Aorta (tissue), 5 donors: ENCODE data around the gene BORCS6. TPM values are rescaled to one million over a fixed set of nuclear protein-coding genes. Genes with fewer than 3 reads are reported as not detected.

Source experiments
- ATAC-seq: fragments of 200-7000 bp; cut with Tn5 transposase; one replicate; pipeline ENCODE4 v1.9.1; 2022; ENCODE audit warnings: moderate library complexity; ENCODE audit not compliant: low FRiP score
- DNase-seq, 2 donors: peaks; one replicate each; pipeline ENCODE4 v3.0.0-alpha.2; 2020
- H3K27ac ChIP-seq, 2 donors: one replicate each; pipeline ENCODE4 v1.5.1; 2013; ENCODE audit warnings: low read length in 2 of 2, mild to moderate bottlenecking in 2 of 2, moderate library complexity in 2 of 2, control low read depth in 1 of 2, inconsistent platforms in 1 of 2, low read depth in 1 of 2
- H3K27me3 ChIP-seq, 2 donors: one replicate each; pipeline ENCODE4 v1.6.1; 2013; ENCODE audit warnings: control low read depth in 1 of 2, low read length in 1 of 2, mild to moderate bottlenecking in 1 of 2, moderate library complexity in 1 of 2; ENCODE audit not compliant: insufficient read depth in 2 of 2, control insufficient read depth in 1 of 2
- H3K36me3 ChIP-seq, 2 donors: one replicate each; pipeline ENCODE4 v1.6.1; 2013; ENCODE audit warnings: control low read depth in 1 of 2, low read length in 1 of 2, mild to moderate bottlenecking in 1 of 2; ENCODE audit not compliant: insufficient read depth in 2 of 2, control insufficient read depth in 1 of 2
- H3K4me1 ChIP-seq, 2 donors: one replicate each; pipeline ENCODE4 v1.6.1; 2013; ENCODE audit warnings: low read length in 2 of 2, control low read depth in 1 of 2, mild to moderate bottlenecking in 1 of 2, moderate library complexity in 1 of 2; ENCODE audit not compliant: insufficient read depth in 2 of 2, control insufficient read depth in 1 of 2
- H3K4me3 ChIP-seq, 2 donors: one replicate each; pipeline ENCODE4 v1.5.1; 2013; ENCODE audit warnings: low read length in 2 of 2, control low read depth in 1 of 2, mild to moderate bottlenecking in 1 of 2
- H3K9me3 ChIP-seq: one replicate; pipeline ENCODE4 v1.6.1; 2013; ENCODE audit warnings: mild to moderate bottlenecking, low read length; ENCODE audit not compliant: control insufficient read depth
- WGBS, 2 donors: extraction: QIAGEN DNeasy Blood & Tissue Kit; methylation state at CpG; one replicate each; pipeline ENCODE4 v1.1.7; 2013; 5-methylcytosine and 5-hydroxymethylcytosine counted together
- intact Hi-C, 2 donors: fragments of 100-400 bp; cut with DNase I; formaldehyde crosslinking; loops; one replicate each; pipeline versions ENCODE4 v1.14.2 to v1.15.0; 2022
- polyA plus RNA-seq, 2 donors: library from polyadenylated mRNA; stranded (reverse); fragments of 200-250 nt; gene quantifications; one replicate each; pipeline ENCODE4 v1.2.3, GENCODE V29; 2013
- total RNA-seq, 2 donors: library from RNA; stranded (reverse); fragmentation: NEBNext Ultra II Directional; extraction: Animal tissue kit (Norgen Biotek cat#: 25700); gene quantifications; one replicate each; pipeline ENCODE4 v1.2.1, GENCODE V29; 2021
- donor health status: healthy with polysubstance abuse.
- donor health status: Bipolar disorder and iron deficiency.
- donor health status: DM: no; HTN: no; CAD: no.
- donor health status: DM: no; HTN: no; CAD: no.
- donor health status: DM: yes; HTN: yes; CAD: no.

BORCS6 gene
- total and polyA plus RNA-seq, 4 donors, result 5.2 to 9.4 (median 7.2) TPM

- no peaks in the 10 kb centered on the region for H3K36me3 ChIP-seq
- WGBS, 2 donors, result 42 to 44% methylated on average over 6 of the region's 6 CpGs
- no peaks in the 10 kb centered on the region for H3K27me3 ChIP-seq
- DNase-seq (no peak), ATAC-seq (no peak)
- no peaks in the 10 kb centered on the region for H3K4me1 ChIP-seq
- H3K9me3 ChIP-seq, result no peaks in the 10 kb centered on the region
- peak overlapping the region in 1 of 2 donors; percentile 2 for H3K27ac ChIP-seq
- intact Hi-C loops, result no loop called here
- H3K4me3 ChIP-seq, result no peak overlapping the region
Observed at GRCh38 chr17:8190506-8190905, 526 bp upstream of the BORCS6 start.

GRCh38 chr17:8189041-8189710, 804 bp downstream of the BORCS6 start:
- WGBS, 2 donors, result 3% methylated on average over 51 to 67 of the region's 67 CpGs
- ATAC-seq (no peak), DNase-seq (peak in 1 of 2 donors; percentile 62)
- H3K4me3 ChIP-seq, result peak overlapping the region; percentile 73 to 77
- peak overlapping the region; percentile 51 to 93 for H3K27ac ChIP-seq
- H3K4me1 ChIP-seq, result no peaks in the 10 kb centered on the region
- H3K9me3 ChIP-seq, result no peaks in the 10 kb centered on the region
- intact Hi-C loops, result no loop called here
- H3K27me3 ChIP-seq, result no peaks in the 10 kb centered on the region
- H3K36me3 ChIP-seq, result no peaks in the 10 kb centered on the region

GRCh38 chr17:8188263-8188839, 1.6 kb downstream of the BORCS6 start:
- Histone ChIP-seq H3K27ac (peak overlapping the region in 1 of 2 donors; percentile 58), H3K4me1 (no peaks in the 10 kb centered on the region), H3K36me3 (no peaks in the 10 kb centered on the region), H3K4me3 (peak overlapping the region in 1 of 2 donors; percentile 73), H3K9me3 (no peaks in the 10 kb centered on the region), H3K27me3 (no peaks in the 10 kb centered on the region)
- 24 to 30% methylated on average over 12 of the region's 12 CpGs for WGBS, 2 donors
- DNase-seq, result peak in 1 of 2 donors; percentile 56
- ATAC-seq, result no peak
- intact Hi-C loops, result no loop called here

GRCh38 chr17:8187517-8188262, 2.3 kb downstream of the BORCS6 start:
- intact Hi-C loops, result loop anchor here (1.0 to 2.0 kb wide), 5 partner anchors 15 to 69 kb away; partner anchors contain the start of genes ALOXE3 (in 1 of the 2), CTC1 (in 1 of the 2) and PFAS (in 1 of the 2)
- ATAC-seq (peak; percentile 85), DNase-seq (peak; percentile 92 to 96)
- Histone ChIP-seq H3K36me3 (no peaks in the 10 kb centered on the region), H3K27ac (peak overlapping the region in 1 of 2 donors; percentile 90), H3K27me3 (no peaks in the 10 kb centered on the region), H3K4me3 (no peak overlapping the region), H3K4me1 (no peaks in the 10 kb centered on the region), H3K9me3 (no peaks in the 10 kb centered on the region)
- 1% methylated on average over 25 of the region's 25 CpGs for WGBS, 2 donors

GRCh38 chr17:8186787-8187516, 3.0 kb downstream of the BORCS6 start:
- intact Hi-C loops, result loop anchor here (1.0 to 2.0 kb wide), 6 partner anchors 14 to 68 kb away; partner anchors contain the start of genes ALOXE3 (in 1 of the 2), CTC1 (in 1 of the 2) and PFAS (in 1 of the 2)
- H3K4me3 ChIP-seq, result peak overlapping the region in 1 of 2 donors; percentile 53
- no peaks in the 10 kb centered on the region for H3K36me3 ChIP-seq
- H3K4me1 ChIP-seq, result no peaks in the 10 kb centered on the region
- no peaks in the 10 kb centered on the region for H3K9me3 ChIP-seq
- ATAC-seq (peak; percentile 89), DNase-seq (peak; percentile 93 to 95)
- H3K27me3 ChIP-seq, result no peaks in the 10 kb centered on the region
- 0 to 1% methylated on average over 32 of the region's 32 CpGs for WGBS, 2 donors
- H3K27ac ChIP-seq, result peak overlapping the region in 1 of 2 donors; percentile 90

- no peak for DNase-seq
- WGBS, 2 donors, result 0% methylated on average over 23 of the region's 23 CpGs
- ATAC-seq, result no peak
- Histone ChIP-seq H3K27ac (peak overlapping the region; percentile 14 to 90), H3K4me1 (no peaks in the 10 kb centered on the region), H3K36me3 (no peaks in the 10 kb centered on the region), H3K27me3 (no peaks in the 10 kb centered on the region), H3K9me3 (no peaks in the 10 kb centered on the region), H3K4me3 (peak overlapping the region; percentile 44 to 53)
- intact Hi-C loops, result loop anchor here (1.0 to 2.0 kb wide), 4 partner anchors 14 to 68 kb away; partner anchors contain the start of genes ALOXE3 (in 1 of the 2), CTC1 (in 1 of the 2) and PFAS (in 1 of the 2)
Observed at GRCh38 chr17:8186446-8186786, 3.6 kb downstream of the BORCS6 start.

- H3K4me3 ChIP-seq, result peak overlapping the region; percentile 53 to 55
- H3K27me3 ChIP-seq, result no peaks in the 10 kb centered on the region
- ATAC-seq, result peak; percentile 85
- H3K9me3 ChIP-seq, result no peaks in the 10 kb centered on the region
- intact Hi-C loops, result loop anchor here (1.0 to 2.0 kb wide), 4 partner anchors 13 to 67 kb away; partner anchors contain the start of genes ALOXE3 (in 1 of the 2), CTC1 (in 1 of the 2) and PFAS (in 1 of the 2)
- WGBS, 2 donors, result 0% methylated on average over 44 of the region's 44 CpGs
- peak; percentile 91 to 97 for DNase-seq
- H3K27ac ChIP-seq, result peak overlapping the region in 1 of 2 donors; percentile 69
- H3K4me1 ChIP-seq, result no peaks in the 10 kb centered on the region
- H3K36me3 ChIP-seq, result no peaks in the 10 kb centered on the region
Observed at GRCh38 chr17:8185582-8186445, 4.2 kb downstream of the BORCS6 start.
